A549 (cell line): ENCODE measurements around the gene DCP1A.

ENCODE experiments used
- JUN ChIP-seq, 2 experiments: fragments of >200 bp; sonication (Bioruptor Twin); formaldehyde crosslinking; IDR thresholded peaks; 2 replicates in 1 of 2; 3 replicates in 1 of 2; pipeline ENCODE4 v1.6.1; 2016 to 2017
- MAZ ChIP-seq: fragments of 150-350 bp; IDR thresholded peaks from 2 replicates; pipeline ENCODE4 v1.6.1; 2014; ENCODE audit warnings: antibody characterized with exemption, low read depth, low read length, borderline replicate concordance
- RCOR1 ChIP-seq: fragments of 150-350 bp; IDR thresholded peaks from 2 replicates; pipeline ENCODE4 v1.6.1; 2014; ENCODE audit warnings: antibody characterized with exemption, low read length, low read depth

- TF ChIP-seq RCOR1 = no peak
- no peak; a peak in 1 of 5 replicates for TF ChIP-seq JUN (IDR thresholded peaks at IDR 0.05)
- no peak for TF ChIP-seq MAZ
Measured at GRCh38 chr3:53254509-53255422, 92.6 kb downstream of the DCP1A start.
